AG09309 (cell line): ENCODE data around the gene PRMT9.

Source experiments
- DNase-seq: peaks from one replicate; pipeline ENCODE4 v3.0.0-alpha.2; 2010; ENCODE audit warnings: low read depth
- H3K4me3 ChIP-seq: 2 replicates; pipeline ENCODE4 v1.5.1; 2011; ENCODE audit warnings: mild to moderate bottlenecking, low read depth, low read length, moderate library complexity; ENCODE audit not compliant: control insufficient read depth
- TF ChIP-seq, protein P1 (sequence below): IDR thresholded peaks from 2 replicates; pipeline ENCODE4 v1.5.1; 2011; ENCODE audit warnings: mild to moderate bottlenecking, low read depth, low read length, inconsistent platforms; ENCODE audit not compliant: insufficient read depth, control insufficient read depth; ENCODE audit errors: missing control alignments

Gene PRMT9

DNA sequence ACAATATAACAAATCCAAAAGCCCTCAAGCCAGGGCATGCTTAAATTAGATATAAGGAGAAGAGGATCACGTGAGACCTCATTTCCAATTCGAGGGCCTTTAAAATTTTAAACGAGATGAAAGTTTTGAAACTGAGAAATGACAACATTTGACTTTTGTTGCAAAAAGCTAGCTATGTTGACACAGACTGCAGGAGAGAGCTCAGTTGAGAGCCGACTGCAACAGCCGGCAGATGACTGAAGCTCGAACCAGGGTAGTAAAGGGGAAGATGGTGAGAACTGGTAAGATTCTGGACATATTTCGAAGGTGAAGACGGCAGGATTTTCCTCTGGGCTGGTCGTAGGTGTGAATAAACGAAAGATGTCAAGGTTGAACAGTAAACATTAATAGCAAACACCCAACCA is 773 bp downstream of the PRMT9 start:
- peak; percentile 4 for DNase-seq

DNA sequence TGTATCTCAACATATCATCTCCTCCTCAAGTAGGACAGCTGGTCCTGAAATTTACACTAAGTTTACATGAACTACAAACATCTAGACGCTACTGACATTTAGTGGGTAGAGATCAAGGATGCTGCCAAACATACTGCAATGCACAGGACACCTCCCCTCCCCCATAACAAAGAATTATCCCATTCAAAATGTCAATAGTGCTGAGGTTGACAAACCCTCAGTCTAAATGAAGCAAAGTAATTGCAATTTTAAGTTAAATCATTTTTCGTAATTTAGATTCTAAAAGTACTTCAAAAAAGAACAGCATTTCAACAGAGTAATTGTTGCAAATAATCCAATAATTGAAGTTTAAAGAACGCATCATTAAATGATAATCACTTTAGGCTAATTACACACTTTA is 1.2 kb downstream of the PRMT9 start:
- TF ChIP-seq, protein P1, sequence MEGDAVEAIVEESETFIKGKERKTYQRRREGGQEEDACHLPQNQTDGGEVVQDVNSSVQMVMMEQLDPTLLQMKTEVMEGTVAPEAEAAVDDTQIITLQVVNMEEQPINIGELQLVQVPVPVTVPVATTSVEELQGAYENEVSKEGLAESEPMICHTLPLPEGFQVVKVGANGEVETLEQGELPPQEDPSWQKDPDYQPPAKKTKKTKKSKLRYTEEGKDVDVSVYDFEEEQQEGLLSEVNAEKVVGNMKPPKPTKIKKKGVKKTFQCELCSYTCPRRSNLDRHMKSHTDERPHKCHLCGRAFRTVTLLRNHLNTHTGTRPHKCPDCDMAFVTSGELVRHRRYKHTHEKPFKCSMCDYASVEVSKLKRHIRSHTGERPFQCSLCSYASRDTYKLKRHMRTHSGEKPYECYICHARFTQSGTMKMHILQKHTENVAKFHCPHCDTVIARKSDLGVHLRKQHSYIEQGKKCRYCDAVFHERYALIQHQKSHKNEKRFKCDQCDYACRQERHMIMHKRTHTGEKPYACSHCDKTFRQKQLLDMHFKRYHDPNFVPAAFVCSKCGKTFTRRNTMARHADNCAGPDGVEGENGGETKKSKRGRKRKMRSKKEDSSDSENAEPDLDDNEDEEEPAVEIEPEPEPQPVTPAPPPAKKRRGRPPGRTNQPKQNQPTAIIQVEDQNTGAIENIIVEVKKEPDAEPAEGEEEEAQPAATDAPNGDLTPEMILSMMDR: no peak
- peak overlapping the region; percentile 85 for H3K4me3 ChIP-seq
- no peak for DNase-seq

More for the DNA sequence above, 773 bp downstream of the PRMT9 start:
- H3K4me3 ChIP-seq: peak overlapping the region; percentile 85
- TF ChIP-seq, protein P1: no peak

DNA sequence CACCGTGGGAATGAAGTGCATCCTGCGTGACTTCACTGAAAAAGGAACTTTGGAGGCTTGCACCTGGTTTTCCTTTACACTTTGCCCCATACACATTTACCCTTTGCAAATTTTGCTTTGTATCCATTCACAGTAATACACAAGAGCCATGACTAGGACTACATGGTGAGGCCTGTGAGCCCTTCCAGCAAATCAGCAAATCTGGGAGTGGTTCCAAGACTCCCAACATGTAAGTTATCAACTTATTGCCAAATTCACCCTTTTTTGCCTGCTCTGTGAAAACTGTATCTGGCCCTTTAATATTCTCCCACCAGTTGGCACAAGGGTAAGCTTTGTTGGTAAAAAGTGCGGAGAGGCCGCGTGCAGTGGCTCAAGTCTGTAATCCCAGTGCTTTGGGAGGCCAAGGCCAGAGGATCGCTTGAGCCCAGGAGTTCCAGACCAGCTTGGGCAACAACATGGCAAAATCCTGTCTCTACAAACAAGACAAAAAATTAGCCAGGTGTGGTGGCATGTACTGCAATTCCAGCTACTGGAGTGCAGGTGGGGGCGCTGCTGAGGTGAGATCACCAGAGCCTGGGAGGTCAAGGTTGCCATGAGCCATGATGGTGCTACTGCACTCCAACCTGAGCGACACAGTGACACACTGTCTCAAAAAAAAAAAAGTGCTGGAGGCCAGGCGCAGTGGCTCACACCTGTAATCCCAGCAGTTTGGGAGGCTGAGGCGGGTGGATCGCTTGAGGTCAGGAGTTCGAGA is 5.0 kb downstream of the PRMT9 start:
- no peak for DNase-seq
- TF ChIP-seq, protein P1: no peak
- no peak overlapping the region for H3K4me3 ChIP-seq

DNA sequence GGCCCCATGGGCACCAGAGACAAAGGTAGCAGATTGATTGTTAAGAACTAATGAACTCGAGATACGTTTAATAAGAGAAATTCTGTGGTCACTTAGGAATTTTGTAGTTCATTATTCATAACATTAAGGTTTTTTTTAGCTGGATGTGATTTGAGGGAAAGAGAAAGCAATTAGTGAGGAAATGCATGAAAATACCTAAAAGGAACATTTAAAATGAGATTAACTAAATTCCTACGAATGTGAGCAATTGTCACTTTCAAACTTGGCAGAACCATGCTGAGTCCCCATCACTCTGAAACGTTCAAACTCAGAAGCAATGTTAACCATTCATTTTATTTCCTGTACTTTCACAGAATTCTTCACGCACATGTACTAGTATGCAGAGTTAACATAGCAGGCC is 5.9 kb downstream of the PRMT9 start:
- TF ChIP-seq, protein P1: no peak
- H3K4me3 ChIP-seq: no peak overlapping the region
- DNase-seq: no peak

DNA sequence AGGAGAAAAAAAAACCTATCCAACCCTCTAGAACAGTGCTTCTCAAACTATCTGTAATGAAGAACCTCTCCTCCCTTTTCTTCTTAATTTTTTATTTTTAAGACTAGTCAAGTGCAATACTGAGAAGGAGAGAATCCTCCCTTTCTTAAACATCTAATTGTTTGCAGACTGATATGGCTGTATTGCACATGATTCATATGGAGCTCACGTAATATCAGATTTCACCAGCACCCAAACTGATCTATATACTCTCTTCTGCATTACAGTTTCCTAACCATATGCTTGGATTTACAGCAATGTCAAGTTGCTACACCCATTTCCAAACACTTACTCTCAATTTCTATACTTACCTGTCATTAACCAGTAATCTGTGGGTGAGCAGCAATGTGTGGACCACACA is 9.5 kb downstream of the PRMT9 start:
- TF ChIP-seq, protein P1: no peak
- DNase-seq: no peak

DNA sequence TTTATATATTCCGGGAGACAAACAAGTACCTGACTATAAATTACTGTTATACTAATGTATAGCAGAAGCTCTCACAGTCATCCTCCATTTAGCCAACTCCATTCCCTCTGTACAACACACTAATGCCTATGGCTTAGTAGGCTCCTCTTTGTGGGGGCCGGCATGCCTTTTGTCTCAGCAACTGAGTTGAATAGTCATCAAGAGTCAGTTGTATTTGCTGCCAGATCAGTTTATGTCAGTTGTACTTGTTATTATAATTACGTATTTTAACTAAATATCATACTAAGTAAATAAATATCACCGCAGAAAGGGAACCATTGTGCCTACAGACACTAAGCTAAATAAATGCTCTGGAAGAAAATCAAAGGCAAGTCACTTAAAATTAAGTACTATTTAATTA is 9.9 kb downstream of the PRMT9 start:
- H3K4me3 ChIP-seq: no peak overlapping the region
- no peak for DNase-seq
- TF ChIP-seq, protein P1: no peak

More for the DNA sequence above, 9.5 kb downstream of the PRMT9 start:
- no peak overlapping the region for H3K4me3 ChIP-seq
